Activated naive CD8-positive, alpha-beta T cell treated with anti-CD3 and anti-CD28 coated beads, Interleukin-2, amount 10 ng/mL, durations not matched to agents 7 days and 5 days (primary cell): ENCODE data around the gene IMPDH1. TPM values are rescaled to one million over a fixed set of nuclear protein-coding genes. Genes with fewer than 3 reads are reported as not detected.

Experiments used
- ATAC-seq: fragments of 150-1000 bp; cut with Tn5 transposase; one replicate; pipeline ENCODE4 v1.10.0; 2021; ENCODE audit warnings: low read depth, moderate library complexity
- POLR2A ChIA-PET: fragments of 350-600 bp; sonication (Branson Sonifier 250); formaldehyde crosslinking; loops from one replicate; lab custom pipeline; 2021; ENCODE audit warnings: antibody characterized with exemption; lab: Charles Lee
- DNase-seq: peaks from one replicate; pipeline ENCODE4 v3.0.0; 2021
- H3K27ac Mint-ChIP-seq: one replicate; pipeline ENCODE4 v1.8.0; 2022; ENCODE audit warnings: mild to moderate bottlenecking, mixed read lengths
- H3K27me3 Mint-ChIP-seq: one replicate; pipeline ENCODE4 v1.8.0; 2022; ENCODE audit warnings: mild to moderate bottlenecking, moderate library complexity, mixed read lengths
- H3K36me3 Mint-ChIP-seq: one replicate; pipeline ENCODE4 v1.8.0; 2021; ENCODE audit warnings: mild to moderate bottlenecking, mixed read lengths
- H3K4me1 Mint-ChIP-seq: one replicate; pipeline ENCODE4 v1.8.0; 2021; ENCODE audit warnings: mixed read lengths
- H3K4me3 Mint-ChIP-seq: one replicate; pipeline ENCODE4 v1.8.0; 2022; ENCODE audit warnings: mild to moderate bottlenecking, moderate library complexity, mixed read lengths
- H3K9me3 Mint-ChIP-seq: one replicate; pipeline ENCODE4 v1.8.0; 2021; ENCODE audit warnings: mixed read lengths
- total RNA-seq, 2 experiments: library from RNA; stranded (reverse); gene quantifications; one replicate each; pipeline ENCODE4 v1.2.3, GENCODE V29; 2021

The IMPDH1 gene
- total RNA-seq, 2 experiments from 2014 or later = 59.0 to 64.4 TPM

GRCh38 chr7:128395748-128396147 is 14.0 kb downstream of the IMPDH1 start:
- H3K4me3 Mint-ChIP-seq = no peak overlapping the region

GRCh38 chr7:128394904-128395496 is 14.8 kb downstream of the IMPDH1 start:
- Mint-ChIP-seq H3K9me3 (no peaks in the 10 kb centered on the region), H3K27me3 (no peaks in the 10 kb centered on the region), H3K36me3 (peaks cover 6% of the 10 kb centered on the region), H3K27ac (no peak overlapping the region), H3K4me1 (peaks cover 1% of the 10 kb centered on the region), H3K4me3 (no peak overlapping the region)
- POLR2A ChIA-PET = no interaction called here
- no peak for ATAC-seq
- no peak for DNase-seq

More at GRCh38 chr7:128395748-128396147, 14.0 kb downstream of the IMPDH1 start:
- POLR2A ChIA-PET = no interaction called here
- Mint-ChIP-seq H3K27ac (no peak overlapping the region), H3K36me3 (peaks cover 6% of the 10 kb centered on the region), H3K27me3 (no peaks in the 10 kb centered on the region), H3K4me1 (peaks cover 1% of the 10 kb centered on the region), H3K9me3 (no peaks in the 10 kb centered on the region)
- no peak for ATAC-seq
- no peak for DNase-seq

GRCh38 chr7:128393526-128394330 is 16.1 kb downstream of the IMPDH1 start:
- Mint-ChIP-seq H3K27ac (no peak overlapping the region), H3K9me3 (no peaks in the 10 kb centered on the region), H3K4me3 (no peak overlapping the region), H3K36me3 (peaks cover 6% of the 10 kb centered on the region), H3K27me3 (no peaks in the 10 kb centered on the region), H3K4me1 (peaks cover 1% of the 10 kb centered on the region)
- POLR2A ChIA-PET = interaction anchor here (0.5 to 0.6 kb wide), 2 partner anchors 22 to 36 kb away, joined by 3 to 4 read pairs; no protein-coding TSS in a partner anchor
- ATAC-seq (no peak), DNase-seq (no peak)

GRCh38 chr7:128392446-128393327 is 17.1 kb downstream of the IMPDH1 start:
- ATAC-seq = no peak
- H3K9me3 Mint-ChIP-seq = no peaks in the 10 kb centered on the region
- peaks cover 1% of the 10 kb centered on the region for H3K4me1 Mint-ChIP-seq

GRCh38 chr7:128391805-128392204 is 18.0 kb downstream of the IMPDH1 start:
- ATAC-seq (no peak), DNase-seq (no peak)
- Mint-ChIP-seq H3K9me3 (no peaks in the 10 kb centered on the region), H3K27ac (no peak overlapping the region), H3K4me1 (peaks cover 1% of the 10 kb centered on the region), H3K36me3 (peaks cover 3% of the 10 kb centered on the region), H3K27me3 (peaks cover 5% of the 10 kb centered on the region), H3K4me3 (no peak overlapping the region)
- POLR2A ChIA-PET = no interaction called here

More at GRCh38 chr7:128392446-128393327, 17.1 kb downstream of the IMPDH1 start:
- no peak overlapping the region for H3K4me3 Mint-ChIP-seq
- POLR2A ChIA-PET = interaction anchor here (0.6 kb wide), 1 partner anchor 37 kb away, joined by 4 read pairs; no protein-coding TSS in a partner anchor
- no peak overlapping the region for H3K27ac Mint-ChIP-seq
- H3K36me3 Mint-ChIP-seq = peaks cover 4% of the 10 kb centered on the region
- DNase-seq = no peak
- H3K27me3 Mint-ChIP-seq = peaks cover 5% of the 10 kb centered on the region

GRCh38 chr7:128390871-128391565 is 18.8 kb downstream of the IMPDH1 start:
- Mint-ChIP-seq H3K27me3 (peaks cover 5% of the 10 kb centered on the region), H3K9me3 (no peaks in the 10 kb centered on the region), H3K4me3 (no peak overlapping the region), H3K4me1 (peaks cover 1% of the 10 kb centered on the region), H3K36me3 (peaks cover 1% of the 10 kb centered on the region), H3K27ac (no peak overlapping the region)
- no peak for ATAC-seq
- POLR2A ChIA-PET = no interaction called here
- DNase-seq = no peak

GRCh38 chr7:128389618-128390329 is 20.0 kb downstream of the IMPDH1 start:
- H3K27me3 Mint-ChIP-seq = peaks cover 9% of the 10 kb centered on the region
- ATAC-seq (no peak), DNase-seq (no peak)
- POLR2A ChIA-PET = interaction anchor here (0.7 to 1.3 kb wide), 4 partner anchors 20 to 60 kb away, joined by 3 read pairs; partner anchors contain the start of gene IMPDH1
- H3K27ac Mint-ChIP-seq = no peak overlapping the region
- no peak overlapping the region for H3K4me3 Mint-ChIP-seq
- peaks cover 1% of the 10 kb centered on the region for H3K4me1 Mint-ChIP-seq
- no peaks in the 10 kb centered on the region for H3K9me3 Mint-ChIP-seq
- peaks cover 1% of the 10 kb centered on the region for H3K36me3 Mint-ChIP-seq

- no peak overlapping the region for H3K4me3 Mint-ChIP-seq
- no peak overlapping the region for H3K27ac Mint-ChIP-seq
- H3K9me3 Mint-ChIP-seq = no peaks in the 10 kb centered on the region
- POLR2A ChIA-PET = interaction anchor here (0.9 to 1.3 kb wide), 3 partner anchors 21 to 44 kb away, joined by 3 read pairs; partner anchors contain the start of gene IMPDH1
- H3K4me1 Mint-ChIP-seq = peaks cover 1% of the 10 kb centered on the region
- no peak for ATAC-seq
- H3K27me3 Mint-ChIP-seq = peaks cover 9% of the 10 kb centered on the region
- DNase-seq = no peak
- H3K36me3 Mint-ChIP-seq = peaks cover 1% of the 10 kb centered on the region
Observed at GRCh38 chr7:128389085-128389617, 20.6 kb downstream of the IMPDH1 start.

- no peak for ATAC-seq
- no peak overlapping the region for H3K4me3 Mint-ChIP-seq
- no peak overlapping the region for H3K27ac Mint-ChIP-seq
- POLR2A ChIA-PET = interaction anchor here (1.8 kb wide), 1 partner anchor 40 kb away, joined by 9 read pairs; no protein-coding TSS in a partner anchor
- no peaks in the 10 kb centered on the region for H3K9me3 Mint-ChIP-seq
- H3K27me3 Mint-ChIP-seq = peaks cover 9% of the 10 kb centered on the region
- no peak for DNase-seq
- H3K4me1 Mint-ChIP-seq = peaks cover 1% of the 10 kb centered on the region
- peaks cover 1% of the 10 kb centered on the region for H3K36me3 Mint-ChIP-seq
Observed at GRCh38 chr7:128388145-128388485, 21.7 kb downstream of the IMPDH1 start.

GRCh38 chr7:128387216-128388144 is 22.3 kb downstream of the IMPDH1 start:
- ATAC-seq (peak; percentile 72), DNase-seq (peak; percentile 76)
- Mint-ChIP-seq H3K9me3 (no peaks in the 10 kb centered on the region), H3K36me3 (peaks cover 1% of the 10 kb centered on the region), H3K27ac (no peak overlapping the region), H3K27me3 (peaks cover 9% of the 10 kb centered on the region), H3K4me1 (peaks cover 1% of the 10 kb centered on the region), H3K4me3 (no peak overlapping the region)
- POLR2A ChIA-PET = interaction anchor here (0.6 to 1.8 kb wide), 4 partner anchors 33 to 164 kb away, joined by 3 to 9 read pairs (median 4); no protein-coding TSS in a partner anchor
